Adrenal gland (tissue), 5 donors: ENCODE data around the gene COX19.

Source experiments
- POLR2A ChIP-seq, 2 donors: fragments of 450-650 bp; IDR thresholded peaks; one replicate each; pipeline ENCODE4 v1.6.1; 2017; ENCODE audit warnings: antibody characterized with exemption in 2 of 2, mild to moderate bottlenecking in 2 of 2, moderate library complexity in 1 of 2
- TF ChIP-seq, protein P1 (sequence below), 6 experiments: fragments of 450-650 bp in 4 of 6; fragments of 200-600 bp in 2 of 6; sonication (generic) in 1 of 6; IDR thresholded peaks; 1 replicate in 5 of 6; 2 replicates in 1 of 6; pipeline versions ENCODE4 v1.5.1 to v1.8.0; 2016 to 2021; ENCODE audit warnings: antibody characterized with exemption in 6 of 6, mild to moderate bottlenecking in 2 of 6, moderate library complexity in 1 of 6
- donor health status: DM: no; HTN: no; CAD: no.

DNA sequence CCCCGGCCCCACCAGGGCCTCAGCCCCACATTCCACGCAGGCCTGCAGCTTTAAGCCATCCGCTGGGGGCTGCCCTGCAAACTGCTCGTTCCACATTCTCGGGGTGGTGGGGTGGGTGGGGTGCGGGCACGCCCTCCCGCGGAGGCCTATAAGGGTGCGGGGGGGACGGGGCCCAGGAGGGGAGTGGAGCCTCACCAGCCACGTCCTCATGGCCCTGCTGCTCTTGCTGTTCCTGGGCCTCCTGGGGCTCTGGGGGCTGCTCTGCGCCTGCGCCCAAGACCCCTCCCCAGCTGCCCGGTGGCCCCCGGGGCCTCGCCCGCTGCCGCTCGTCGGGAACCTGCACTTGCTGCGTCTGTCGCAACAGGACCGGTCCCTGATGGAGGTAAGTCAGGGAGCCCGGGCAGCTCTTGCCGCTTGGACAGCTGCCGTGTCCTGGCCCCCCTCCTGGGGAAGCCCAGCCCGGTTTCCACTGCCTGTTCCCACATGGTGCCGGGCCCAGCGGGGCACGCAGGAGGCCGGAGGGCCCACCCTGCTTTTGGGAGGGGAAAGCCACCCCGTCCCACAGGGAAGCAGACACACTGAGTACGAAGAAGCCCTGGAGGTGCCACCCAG lies 7.8 kb upstream of the COX19 start, which contains the start of gene CYP2W1:
- TF ChIP-seq, protein P1, sequence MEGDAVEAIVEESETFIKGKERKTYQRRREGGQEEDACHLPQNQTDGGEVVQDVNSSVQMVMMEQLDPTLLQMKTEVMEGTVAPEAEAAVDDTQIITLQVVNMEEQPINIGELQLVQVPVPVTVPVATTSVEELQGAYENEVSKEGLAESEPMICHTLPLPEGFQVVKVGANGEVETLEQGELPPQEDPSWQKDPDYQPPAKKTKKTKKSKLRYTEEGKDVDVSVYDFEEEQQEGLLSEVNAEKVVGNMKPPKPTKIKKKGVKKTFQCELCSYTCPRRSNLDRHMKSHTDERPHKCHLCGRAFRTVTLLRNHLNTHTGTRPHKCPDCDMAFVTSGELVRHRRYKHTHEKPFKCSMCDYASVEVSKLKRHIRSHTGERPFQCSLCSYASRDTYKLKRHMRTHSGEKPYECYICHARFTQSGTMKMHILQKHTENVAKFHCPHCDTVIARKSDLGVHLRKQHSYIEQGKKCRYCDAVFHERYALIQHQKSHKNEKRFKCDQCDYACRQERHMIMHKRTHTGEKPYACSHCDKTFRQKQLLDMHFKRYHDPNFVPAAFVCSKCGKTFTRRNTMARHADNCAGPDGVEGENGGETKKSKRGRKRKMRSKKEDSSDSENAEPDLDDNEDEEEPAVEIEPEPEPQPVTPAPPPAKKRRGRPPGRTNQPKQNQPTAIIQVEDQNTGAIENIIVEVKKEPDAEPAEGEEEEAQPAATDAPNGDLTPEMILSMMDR (IDR thresholded peaks at IDR 0.05): no peak
- no peak for TF ChIP-seq POLR2A (IDR thresholded peaks at IDR 0.05)
